Mucosa of descending colon (tissue), 3 donors: ENCODE measurements around the gene VDR. TPM values are rescaled to one million over a fixed set of nuclear protein-coding genes. Genes with fewer than 3 reads are reported as not detected.

Experiments
- ATAC-seq: fragments of 200-7000 bp; cut with Tn5 transposase; one replicate; pipeline ENCODE4 v1.9.1; 2020; ENCODE audit warnings: mild to moderate bottlenecking, moderate library complexity
- DNase-seq, 3 donors: peaks; one replicate each; pipeline ENCODE4 v3.0.0-alpha.2; 2020
- H3K36me3 ChIP-seq: fragments of 200-600 bp; one replicate; pipeline ENCODE4 v1.8.0; 2021; ENCODE audit warnings: low read depth, mild to moderate bottlenecking
- H3K4me1 ChIP-seq: fragments of 200-600 bp; one replicate; pipeline ENCODE4 v1.8.0; 2021; ENCODE audit warnings: low read depth, mild to moderate bottlenecking
- H3K4me3 ChIP-seq: fragments of 200-600 bp; one replicate; pipeline ENCODE4 v1.8.0; 2021; ENCODE audit warnings: mild to moderate bottlenecking
- H3K9me3 ChIP-seq: fragments of 200-600 bp; one replicate; pipeline ENCODE4 v1.8.0; 2021; ENCODE audit warnings: mild to moderate bottlenecking
- intact Hi-C, 2 donors: fragments of 100-400 bp; cut with DNase I in 1 of 2; cut with micrococcal nuclease in 1 of 2; formaldehyde crosslinking; loops; one replicate each; pipeline versions ENCODE4 v1.11.0 to v1.11.1; 2022; cut with DNase I, micrococcal nuclease
- total RNA-seq, 3 donors: library from RNA; stranded (reverse); fragmentation: NEBNext Ultra II Directional in 2 of 3; extraction: Animal tissue kit (Norgen Biotek cat#: 25700) in 2 of 3; gene quantifications; one replicate each; pipeline versions ENCODE4 v1.2.1 to v1.2.4, GENCODE V29; 2021 to 2023
- TF ChIP-seq, protein P1 (sequence below): fragments of 200-600 bp; IDR thresholded peaks from one replicate; pipeline ENCODE4 v1.8.0; 2022; ENCODE audit warnings: antibody characterized with exemption, mild to moderate bottlenecking
- donor health status: DM: no; HTN: no; CAD: no; lungs with moderate emphysema.
- donor health status: DM: no; HTN: no; CAD: no.
- donor health status: DM: no; HTN: yes; CAD: no.

The VDR gene
- total RNA-seq, 3 donors from 2014 or later = 69.5 to 175 (median 162) TPM

DNA sequence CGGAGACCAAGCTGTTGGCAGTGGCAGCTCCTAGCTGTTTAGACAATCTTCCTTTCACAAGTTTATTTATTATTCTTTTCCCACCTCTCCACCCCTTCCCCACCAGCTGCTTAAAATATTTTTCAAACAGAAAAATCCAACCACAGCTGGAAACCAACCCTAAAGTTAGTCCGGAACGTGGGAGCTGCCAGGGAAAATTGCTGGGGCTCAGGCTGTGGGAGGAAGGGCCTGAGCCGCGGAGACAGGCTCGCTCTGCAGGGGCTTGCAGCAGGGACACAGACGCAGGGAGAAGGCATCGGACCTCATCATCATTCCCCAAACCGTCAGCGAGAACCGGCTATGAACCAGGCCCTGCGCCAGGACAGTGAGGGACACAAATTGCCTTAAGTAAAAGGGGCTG, 42.5 kb upstream of the VDR start:
- Histone ChIP-seq H3K4me1 (peaks cover 38% of the 10 kb centered on the region), H3K36me3 (no peaks in the 10 kb centered on the region), H3K4me3 (no peak overlapping the region), H3K9me3 (no peaks in the 10 kb centered on the region)
- TF ChIP-seq, protein P1, sequence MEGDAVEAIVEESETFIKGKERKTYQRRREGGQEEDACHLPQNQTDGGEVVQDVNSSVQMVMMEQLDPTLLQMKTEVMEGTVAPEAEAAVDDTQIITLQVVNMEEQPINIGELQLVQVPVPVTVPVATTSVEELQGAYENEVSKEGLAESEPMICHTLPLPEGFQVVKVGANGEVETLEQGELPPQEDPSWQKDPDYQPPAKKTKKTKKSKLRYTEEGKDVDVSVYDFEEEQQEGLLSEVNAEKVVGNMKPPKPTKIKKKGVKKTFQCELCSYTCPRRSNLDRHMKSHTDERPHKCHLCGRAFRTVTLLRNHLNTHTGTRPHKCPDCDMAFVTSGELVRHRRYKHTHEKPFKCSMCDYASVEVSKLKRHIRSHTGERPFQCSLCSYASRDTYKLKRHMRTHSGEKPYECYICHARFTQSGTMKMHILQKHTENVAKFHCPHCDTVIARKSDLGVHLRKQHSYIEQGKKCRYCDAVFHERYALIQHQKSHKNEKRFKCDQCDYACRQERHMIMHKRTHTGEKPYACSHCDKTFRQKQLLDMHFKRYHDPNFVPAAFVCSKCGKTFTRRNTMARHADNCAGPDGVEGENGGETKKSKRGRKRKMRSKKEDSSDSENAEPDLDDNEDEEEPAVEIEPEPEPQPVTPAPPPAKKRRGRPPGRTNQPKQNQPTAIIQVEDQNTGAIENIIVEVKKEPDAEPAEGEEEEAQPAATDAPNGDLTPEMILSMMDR = no peak
- no peak for DNase-seq
- ATAC-seq = no peak
- intact Hi-C loops = no loop called here

DNA sequence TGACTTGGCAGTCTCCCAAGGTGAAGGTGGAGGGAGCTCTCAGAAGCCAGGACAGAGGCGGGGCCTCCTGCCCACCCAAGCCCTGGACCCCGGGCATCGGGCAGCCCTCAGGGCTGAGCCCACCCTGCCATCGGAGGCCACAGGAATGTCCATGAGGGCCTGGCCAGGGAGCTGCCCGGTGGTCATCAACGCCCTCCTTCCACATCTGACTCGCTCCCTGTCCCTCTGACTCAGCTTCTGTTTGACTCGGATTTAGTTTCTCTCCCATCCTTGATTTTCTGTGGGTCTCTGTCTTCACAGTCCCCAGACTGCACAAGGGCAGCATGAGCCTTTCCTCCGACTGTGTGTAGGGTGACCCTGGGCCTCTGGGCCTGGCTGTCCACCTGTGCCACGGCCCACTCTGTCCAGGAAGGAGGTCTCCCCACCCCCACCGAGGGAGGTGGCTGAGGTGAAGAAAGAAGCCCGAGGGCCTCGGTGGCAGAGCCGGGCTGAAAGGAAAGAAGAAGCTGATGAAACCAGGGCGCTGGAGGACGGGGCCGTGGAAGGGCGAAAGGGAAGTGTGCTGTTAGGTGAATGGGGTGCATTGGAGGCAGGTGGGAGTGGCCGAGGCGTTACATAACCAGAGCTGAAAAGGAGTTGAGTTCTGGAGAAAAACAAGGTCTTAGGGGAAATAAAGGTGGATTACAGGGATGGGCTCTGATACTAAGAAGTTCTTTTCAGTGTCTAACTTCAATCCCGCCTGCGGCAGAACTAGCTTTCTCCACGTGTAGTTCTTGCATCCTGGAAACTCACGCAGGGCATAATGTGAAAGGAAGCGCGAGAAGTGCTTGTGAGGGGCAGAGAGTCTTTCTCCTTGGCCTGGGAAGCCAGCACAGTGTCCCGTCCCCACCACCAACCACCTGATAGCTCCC, 41.9 kb upstream of the VDR start:
- DNase-seq (peak in 2 of 3 donors; percentile 47 to 55), ATAC-seq (no peak)
- H3K36me3 ChIP-seq = no peaks in the 10 kb centered on the region
- intact Hi-C loops = no loop called here
- no peak overlapping the region for H3K4me3 ChIP-seq
- H3K4me1 ChIP-seq = peaks cover 38% of the 10 kb centered on the region
- H3K9me3 ChIP-seq = no peaks in the 10 kb centered on the region
- TF ChIP-seq, protein P1 = no peak

DNA sequence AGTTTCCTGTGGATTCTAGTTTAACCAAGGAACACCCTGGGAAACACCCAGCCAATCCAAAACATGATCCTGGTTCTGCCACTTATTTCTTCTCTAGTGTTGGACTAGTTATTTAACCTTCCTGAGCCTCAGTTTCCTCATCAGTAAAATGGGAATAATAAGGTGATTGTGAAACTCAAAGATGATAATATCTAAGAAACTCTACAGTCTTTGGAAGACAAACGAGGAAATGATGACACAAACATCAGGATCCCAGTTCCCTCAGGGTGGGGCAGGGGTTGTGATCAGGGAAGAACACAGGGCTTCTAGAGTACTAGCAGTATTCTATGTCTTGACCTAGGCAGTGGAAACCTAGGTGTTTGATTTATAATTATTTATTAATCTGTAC, 40.5 kb upstream of the VDR start:
- ATAC-seq (peak; percentile 17), DNase-seq (no peak)
- H3K36me3 ChIP-seq = no peaks in the 10 kb centered on the region
- no peak overlapping the region for H3K4me3 ChIP-seq
- TF ChIP-seq, protein P1 = no peak
- H3K4me1 ChIP-seq = peaks cover 38% of the 10 kb centered on the region
- no peaks in the 10 kb centered on the region for H3K9me3 ChIP-seq
- intact Hi-C loops = no loop called here

- Histone ChIP-seq H3K36me3 (no peaks in the 10 kb centered on the region), H3K4me1 (peaks cover 39% of the 10 kb centered on the region), H3K9me3 (no peaks in the 10 kb centered on the region), H3K4me3 (no peak overlapping the region)
- intact Hi-C loops = no loop called here
- TF ChIP-seq, protein P1 = no peak
- ATAC-seq (no peak), DNase-seq (no peak)
Measured at GRCh38 chr12:47944685-47945340, 40.0 kb upstream of the VDR start.

- peaks cover 36% of the 10 kb centered on the region for H3K4me1 ChIP-seq
- ATAC-seq = peak; percentile 78
- TF ChIP-seq, protein P1 = no peak
- no peak overlapping the region for H3K4me3 ChIP-seq
- DNase-seq = peak; percentile 87 to 95 (median 91)
- no peaks in the 10 kb centered on the region for H3K36me3 ChIP-seq
- no peaks in the 10 kb centered on the region for H3K9me3 ChIP-seq
- intact Hi-C loops = no loop called here
Measured at GRCh38 chr12:47943623-47944340, 39.0 kb upstream of the VDR start.
